Hepatocyte (in vitro differentiated cells): ENCODE results near the gene YTHDF2.

Experiments used
- CTCF ChIP-seq: fragments of 200-600 bp; sonication (generic); IDR thresholded peaks from 2 replicates; pipeline ENCODE4 v1.5.1; 2016; ENCODE audit warnings: antibody characterized with exemption, mild to moderate bottlenecking; ENCODE audit not compliant: poor library complexity
- EZH2 ChIP-seq: fragments of 200-600 bp; sonication (generic); IDR thresholded peaks from 2 replicates; pipeline ENCODE4 v1.6.1; 2016; ENCODE audit warnings: antibody characterized with exemption, mild to moderate bottlenecking, borderline replicate concordance

GRCh38 chr1:28789412-28789811 lies 52.7 kb downstream of the YTHDF2 start:
- TF ChIP-seq CTCF (no peak), EZH2 (no peak)
